HepG2 (cell line): ENCODE data around the gene SIMC1. TPM values are rescaled to one million over a fixed set of nuclear protein-coding genes. Genes with fewer than 3 reads are reported as not detected.
A peak's percentile ranks its signal among the peaks of the same experiment; 100 is the strongest.

Experiments
- ATAC-seq: fragments of 200-7000 bp; cut with Tn5 transposase; 3 replicates; pipeline ENCODE4 v1.9.1; 2020; ENCODE audit warnings: mild to moderate bottlenecking, moderate library complexity
- BruUV-seq: library from RNA; stranded (reverse); fragments of 400-500 nt; replicated peaks from 2 replicates; lab custom pipeline; 2021; lab: Mats Ljungman, UMichigan
- CTCF ChIA-PET: fragments of 300-600 bp; formaldehyde crosslinking; extraction: SDS; loops from one replicate; lab custom pipeline; 2021; ENCODE audit warnings: low total read pairs, inconsistent platforms, low intra/inter-chr PET ratio; lab: Yijun Ruan, JAX
- POLR2A ChIA-PET: fragments of 350-600 bp; sonication (Branson Sonifier 250); formaldehyde crosslinking; loops from one replicate; lab custom pipeline; 2020; ENCODE audit warnings: antibody characterized with exemption, inconsistent platforms; lab: Yijun Ruan, JAX
- DNase-seq: peaks from one replicate; pipeline ENCODE4 v3.0.0-alpha.2; 2015; ENCODE audit warnings: low spot score
- FAIRE-seq: peaks from 3 replicates; lab custom pipeline; 2011; peaks lifted over from hg19 to GRCh38; lab: Jason Lieb, UNC
- H2AFZ ChIP-seq: one replicate; pipeline ENCODE4 v1.6.1; 2011; ENCODE audit warnings: low read length, inconsistent platforms
- H3K27ac ChIP-seq: fragments of 300-600 bp; 3 replicates; pipeline ENCODE4 v1.8.0; 2011; ENCODE audit warnings: mixed run types, mild to moderate bottlenecking, mixed read lengths, low read length, inconsistent platforms; ENCODE audit not compliant: insufficient read depth; ENCODE audit errors: extremely low read length
- H3K27me3 ChIP-seq, 2 experiments: fragments of 200-600 bp in 1 of 2; 2 replicates in 1 of 2; 3 replicates in 1 of 2; pipeline versions ENCODE4 v1.6.0 to v1.8.0; 2011; ENCODE audit warnings: low read length in 2 of 2, mild to moderate bottlenecking in 2 of 2, moderate library complexity in 2 of 2, inconsistent platforms in 1 of 2; ENCODE audit not compliant: insufficient read depth in 2 of 2, control insufficient read depth in 1 of 2
- H3K36me3 ChIP-seq, 2 experiments: fragments of 200-600 bp in 1 of 2; replicated peaks in 1 of 2; 2 replicates in 1 of 2; 3 replicates in 1 of 2; pipeline versions ENCODE4 v1.5.1 to v1.8.0; 2011; ENCODE audit warnings: low read length in 2 of 2, inconsistent platforms in 1 of 2; ENCODE audit not compliant: insufficient read depth in 2 of 2, control insufficient read depth in 1 of 2
- H3K4me1 ChIP-seq: 2 replicates; pipeline ENCODE4 v1.5.1; 2012; ENCODE audit warnings: low read length, inconsistent platforms; ENCODE audit not compliant: insufficient read depth
- H3K4me2 ChIP-seq: 2 replicates; pipeline ENCODE4 v1.6.0; 2011; ENCODE audit warnings: low read depth, low read length, inconsistent platforms
- H3K4me3 ChIP-seq, 3 experiments: fragments of 200-600 bp in 1 of 3; sonication (generic), shearing (Covaris generic) in 1 of 3; replicated peaks in 1 of 3; 2 replicates each; pipeline ENCODE4 v1.5.1; 2011 to 2016; ENCODE audit warnings: low read length in 3 of 3, inconsistent platforms in 2 of 3, low read depth in 2 of 3, mild to moderate bottlenecking in 2 of 3, control low read depth in 1 of 3, mixed read lengths in 1 of 3; ENCODE audit not compliant: insufficient read depth in 1 of 3
- H3K79me2 ChIP-seq: one replicate; pipeline ENCODE4 v1.6.1; 2011; ENCODE audit warnings: low read length, inconsistent platforms; ENCODE audit not compliant: insufficient read depth
- H3K9ac ChIP-seq: 2 replicates; pipeline ENCODE4 v1.6.0; 2011; ENCODE audit warnings: mild to moderate bottlenecking, low read depth, low read length, inconsistent platforms; ENCODE audit not compliant: insufficient read depth
- H3K9me3 ChIP-seq: 2 replicates; pipeline ENCODE4 v1.5.1; 2012; ENCODE audit warnings: mild to moderate bottlenecking, low read length
- H4K20me1 ChIP-seq: 2 replicates; pipeline ENCODE4 v1.6.0; 2011; ENCODE audit warnings: inconsistent platforms, mild to moderate bottlenecking, low read length, moderate library complexity; ENCODE audit not compliant: insufficient read depth
- ARNT ChIP-seq: fragments of 450-650 bp; IDR thresholded peaks from 2 replicates; pipeline ENCODE4 v1.6.1; 2017
- ATF7 ChIP-seq, 2 experiments: fragments of 450-650 bp in 1 of 2; sonication (generic) in 1 of 2; formaldehyde crosslinking in 1 of 2; IDR thresholded peaks; 2 replicates each; pipeline versions ENCODE4 v1.4.0 to v1.6.1; 2016 to 2020; ENCODE audit warnings: antibody characterized with exemption in 1 of 2, mild to moderate bottlenecking in 1 of 2, missing genetic modification reagents in 1 of 2
- ATF7-NPFF ChIP-seq: sonication (generic); formaldehyde crosslinking; IDR thresholded peaks from 2 replicates; pipeline ENCODE4 v1.8.1; 2023; ENCODE audit warnings: mild to moderate bottlenecking, low read depth, missing genetic modification reagents, moderate library complexity
- ESRRA ChIP-seq: sonication (generic); formaldehyde crosslinking; IDR thresholded peaks from 2 replicates; pipeline ENCODE4 v1.5.1; 2020; ENCODE audit warnings: mild to moderate bottlenecking, low read depth, missing genetic modification reagents
- FIP1L1 ChIP-seq: fragments of 200-400 bp; formaldehyde crosslinking; IDR thresholded peaks from 2 replicates; pipeline ENCODE4 v1.6.1; 2018; ENCODE audit warnings: low read depth, mild to moderate bottlenecking, low read length, moderate library complexity, borderline replicate concordance; ENCODE audit not compliant: insufficient read depth
- GATA4 ChIP-seq: sonication (generic); IDR thresholded peaks from 2 replicates; pipeline ENCODE4 v1.6.1; 2016; ENCODE audit warnings: antibody characterized with exemption, low read depth, borderline replicate concordance
- IKZF1 ChIP-seq: fragments of 450-650 bp; IDR thresholded peaks from 2 replicates; pipeline ENCODE4 v1.7.1; 2016
- MIXL1 ChIP-seq: IDR thresholded peaks from 2 replicates; pipeline ENCODE4 v1.6.1; 2016
- NR2C2 ChIP-seq: sonication (generic); formaldehyde crosslinking; IDR thresholded peaks from 2 replicates; pipeline ENCODE4 v1.4.0; 2020; ENCODE audit warnings: missing genetic modification reagents, mild to moderate bottlenecking, moderate library complexity, borderline replicate concordance
- NR2F6 ChIP-seq, 2 experiments: IDR thresholded peaks; 2 replicates each; pipeline ENCODE4 v1.6.1; 2016; ENCODE audit warnings: antibody characterized with exemption in 1 of 2, mild to moderate bottlenecking in 1 of 2
- REPIN1 ChIP-seq: sonication (generic); formaldehyde crosslinking; IDR thresholded peaks from 2 replicates; pipeline ENCODE4 v1.8.0; 2022; ENCODE audit warnings: missing genetic modification reagents, low read depth, mild to moderate bottlenecking, borderline replicate concordance
- SAP130 ChIP-seq: IDR thresholded peaks from 2 replicates; pipeline ENCODE4 v1.6.1; 2016; ENCODE audit warnings: low read depth
- SRY ChIP-seq: sonication (generic); formaldehyde crosslinking; IDR thresholded peaks from 2 replicates; pipeline ENCODE4 v1.8.0; 2022; ENCODE audit warnings: mild to moderate bottlenecking, missing genetic modification reagents
- ZBTB7A ChIP-seq: sonication (generic); formaldehyde crosslinking; IDR thresholded peaks from 2 replicates; pipeline ENCODE4 v1.8.0; 2022; ENCODE audit warnings: mild to moderate bottlenecking, missing genetic modification reagents
- ZNF468 ChIP-seq: sonication (generic); formaldehyde crosslinking; IDR thresholded peaks from 2 replicates; pipeline ENCODE4 v1.8.0; 2022; ENCODE audit warnings: mild to moderate bottlenecking, moderate library complexity, missing genetic modification reagents
- ZNF567 ChIP-seq: sonication (generic); formaldehyde crosslinking; IDR thresholded peaks from 2 replicates; pipeline ENCODE4 v1.8.1; 2023; ENCODE audit warnings: mild to moderate bottlenecking, missing genetic modification reagents, borderline replicate concordance
- ZNF616 ChIP-seq: sonication (generic); formaldehyde crosslinking; IDR thresholded peaks from 2 replicates; pipeline ENCODE4 v1.5.0; 2020; ENCODE audit warnings: low read depth, mild to moderate bottlenecking, missing genetic modification reagents
- ZNF749 ChIP-seq: sonication (generic); formaldehyde crosslinking; IDR thresholded peaks from 2 replicates; pipeline ENCODE4 v1.8.0; 2022; ENCODE audit warnings: mild to moderate bottlenecking, missing genetic modification reagents, moderate library complexity, borderline replicate concordance
- ZNF850 ChIP-seq: sonication (generic); formaldehyde crosslinking; conservative IDR thresholded peaks from 2 replicates; pipeline ENCODE4 v1.9.0; 2021; ENCODE audit warnings: mild to moderate bottlenecking, missing genetic modification reagents
- WGBS: methylation state at CpG from one replicate; pipeline ENCODE4 v1.1.6; 2017; ENCODE audit warnings: low lambda C conversion rate; 5-methylcytosine and 5-hydroxymethylcytosine counted together
- in situ Hi-C: cut with HindIII; loops from 2 replicates; pipeline ENCODE4 v1.10.0; 2017; ENCODE audit warnings: low pct_unique_long_range_greater_than_20kb; ENCODE audit not compliant: extremely low pct_ligation_motif_present
- intact Hi-C: fragments of 100-400 bp; cut with micrococcal nuclease; formaldehyde crosslinking; loops from one replicate; pipeline ENCODE4 v1.10.0; 2022; ENCODE audit not compliant: unreplicated experiment
- polyA plus RNA-seq, 8 experiments: library from polyadenylated mRNA; depleted of rRNA in 3 of 8; stranded (reverse) in 7 of 8; unstranded in 1 of 8; fragments of >200 nt; fragmentation: Illumina TruSeq in 4 of 8; extraction: Trizol in 4 of 8; gene quantifications; 2 replicates each; pipeline versions ENCODE4 v1.2.1 to v1.2.3, GENCODE V29; 2011 to 2016; ENCODE audit warnings: low read depth in 4 of 8, missing spikeins in 1 of 8, mixed read lengths in 1 of 8; ENCODE audit not compliant: insufficient read depth in 1 of 8
- total RNA-seq, 5 experiments: library from RNA; depleted of rRNA; stranded (reverse); fragments of >200 nt; fragmentation: Illumina TruSeq; extraction: Trizol; gene quantifications; 2 replicates each; pipeline ENCODE4 v1.2.3, GENCODE V29; 2016; ENCODE audit warnings: low read depth in 1 of 5
- TF ChIP-seq, protein P1 (sequence below): IDR thresholded peaks from 2 replicates; pipeline ENCODE4 v1.4.0; 2020; ENCODE audit warnings: mild to moderate bottlenecking, missing genetic modification reagents

The SIMC1 gene
- total and polyA plus RNA-seq, 2 of the 13 experiments (the other 11 are each of a cell fraction or from before 2014, with no cell fraction given), result 5.4 to 6.8 TPM

DNA sequence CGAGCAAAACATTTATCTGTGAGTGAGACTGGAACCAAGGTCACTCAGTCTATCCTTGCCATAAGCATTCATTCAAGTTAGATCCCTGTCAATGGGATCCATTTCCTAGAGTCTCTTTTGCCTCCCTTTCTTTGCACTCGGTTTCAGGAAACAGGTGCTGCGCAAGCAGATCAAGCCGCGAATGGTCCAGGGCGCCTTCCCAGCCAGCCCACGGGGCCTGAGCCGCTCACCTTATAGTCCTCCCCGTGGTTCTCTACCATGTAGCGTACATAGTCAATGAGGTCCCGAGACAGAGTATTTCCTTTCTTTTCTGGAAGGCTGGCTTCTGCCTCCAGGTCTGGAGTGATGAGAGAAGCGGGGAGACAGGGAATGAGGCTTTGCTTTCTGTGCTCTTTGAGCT lies 146.8 kb downstream of the SIMC1 start (continued):
- TF ChIP-seq, protein P1, sequence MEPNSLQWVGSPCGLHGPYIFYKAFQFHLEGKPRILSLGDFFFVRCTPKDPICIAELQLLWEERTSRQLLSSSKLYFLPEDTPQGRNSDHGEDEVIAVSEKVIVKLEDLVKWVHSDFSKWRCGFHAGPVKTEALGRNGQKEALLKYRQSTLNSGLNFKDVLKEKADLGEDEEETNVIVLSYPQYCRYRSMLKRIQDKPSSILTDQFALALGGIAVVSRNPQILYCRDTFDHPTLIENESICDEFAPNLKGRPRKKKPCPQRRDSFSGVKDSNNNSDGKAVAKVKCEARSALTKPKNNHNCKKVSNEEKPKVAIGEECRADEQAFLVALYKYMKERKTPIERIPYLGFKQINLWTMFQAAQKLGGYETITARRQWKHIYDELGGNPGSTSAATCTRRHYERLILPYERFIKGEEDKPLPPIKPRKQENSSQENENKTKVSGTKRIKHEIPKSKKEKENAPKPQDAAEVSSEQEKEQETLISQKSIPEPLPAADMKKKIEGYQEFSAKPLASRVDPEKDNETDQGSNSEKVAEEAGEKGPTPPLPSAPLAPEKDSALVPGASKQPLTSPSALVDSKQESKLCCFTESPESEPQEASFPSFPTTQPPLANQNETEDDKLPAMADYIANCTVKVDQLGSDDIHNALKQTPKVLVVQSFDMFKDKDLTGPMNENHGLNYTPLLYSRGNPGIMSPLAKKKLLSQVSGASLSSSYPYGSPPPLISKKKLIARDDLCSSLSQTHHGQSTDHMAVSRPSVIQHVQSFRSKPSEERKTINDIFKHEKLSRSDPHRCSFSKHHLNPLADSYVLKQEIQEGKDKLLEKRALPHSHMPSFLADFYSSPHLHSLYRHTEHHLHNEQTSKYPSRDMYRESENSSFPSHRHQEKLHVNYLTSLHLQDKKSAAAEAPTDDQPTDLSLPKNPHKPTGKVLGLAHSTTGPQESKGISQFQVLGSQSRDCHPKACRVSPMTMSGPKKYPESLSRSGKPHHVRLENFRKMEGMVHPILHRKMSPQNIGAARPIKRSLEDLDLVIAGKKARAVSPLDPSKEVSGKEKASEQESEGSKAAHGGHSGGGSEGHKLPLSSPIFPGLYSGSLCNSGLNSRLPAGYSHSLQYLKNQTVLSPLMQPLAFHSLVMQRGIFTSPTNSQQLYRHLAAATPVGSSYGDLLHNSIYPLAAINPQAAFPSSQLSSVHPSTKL (CRISPR knock-in tag), result no peak
- no peak for TF ChIP-seq ZNF749 (CRISPR knock-in tag)
- TF ChIP-seq ZNF616, result no peak
- no peak for TF ChIP-seq REPIN1 (CRISPR knock-in tag)
- no peak for TF ChIP-seq ZBTB7A (CRISPR knock-in tag)
- no peak for TF ChIP-seq GATA4
- no peak for TF ChIP-seq MIXL1 (CRISPR knock-in tag)
- TF ChIP-seq ZNF850, result no peak
- TF ChIP-seq IKZF1, result no peak
- no peak for TF ChIP-seq ARNT

DNA sequence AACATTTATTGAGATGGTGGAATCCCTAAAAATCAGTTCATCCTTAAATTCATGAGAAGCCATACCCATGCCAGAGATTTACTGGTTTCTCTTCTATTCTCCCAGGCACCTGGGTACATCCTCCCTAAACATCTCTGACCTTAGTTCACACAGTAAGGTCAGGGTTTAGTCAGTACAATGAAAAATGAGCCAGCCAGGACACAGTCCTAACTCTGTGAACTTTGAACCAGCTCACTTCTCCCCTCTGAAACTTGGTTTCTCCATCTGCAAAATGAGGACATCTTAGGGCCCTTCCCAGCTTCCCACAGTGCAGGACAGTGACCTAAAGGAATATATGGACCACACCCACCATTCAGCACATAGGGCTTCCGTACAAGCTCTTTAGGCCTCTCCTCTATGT lies 148.3 kb downstream of the SIMC1 start:
- 33% methylated on average over 1 of the region's 1 CpG for WGBS
- peak overlapping the region; percentile 89 for H3K4me2 ChIP-seq
- ChIA-PET CTCF (no interaction called here), POLR2A (interaction anchor here (0.7 to 1.1 kb wide), 3 partner anchors 14 to 159 kb away, joined by 3 to 7 read pairs (median 3); partner anchors contain the start of gene KIAA1191)
- no peaks in the 10 kb centered on the region for H3K9me3 ChIP-seq
- peak overlapping the region; percentile 7 for H3K27ac ChIP-seq
- in situ Hi-C loops (no loop called here), intact Hi-C loops (no loop called here)
- DNase-seq (no peak), ATAC-seq (no peak), FAIRE-seq (peak; percentile 63)
- BruUV-seq, result no TSS peak
- peaks cover 18 to 49% of the 10 kb centered on the region in 2 experiments for H3K36me3 ChIP-seq
- peaks cover 11% of the 10 kb centered on the region; the same call in 1 of the 2 replicates for H4K20me1 ChIP-seq
- H3K9ac ChIP-seq, result peak overlapping the region; percentile 97
- H3K4me1 ChIP-seq, result peaks cover 31% of the 10 kb centered on the region
- H3K4me3 ChIP-seq, result peak overlapping the region; percentile 71 to 93 (median 92); a peak in 5 of 6 replicates
- H3K27me3 ChIP-seq, result no peaks in the 10 kb centered on the region; a peak in 1 of 5 replicates
- no peak overlapping the region for H2AFZ ChIP-seq
- H3K79me2 ChIP-seq, result peaks cover 42% of the 10 kb centered on the region
- TF ChIP-seq ATF7-NPFF (CRISPR knock-in tag), result no peak
- no peak for TF ChIP-seq SRY (CRISPR knock-in tag)
- no peak for TF ChIP-seq ZNF567 (CRISPR knock-in tag)
- 0 out of 2 replicates have a peak, but pooled peaks have one; percentile 22 for TF ChIP-seq NR2F6 (IDR thresholded peaks at IDR 0.05)
- TF ChIP-seq NR2F6 (CRISPR knock-in tag; IDR thresholded peaks at IDR 0.05), result no peak
- TF ChIP-seq FIP1L1, result no peak
- TF ChIP-seq ZNF468 (CRISPR knock-in tag), result no peak
- 0 out of 2 replicates have a peak, but pooled peaks have one; percentile 55 for TF ChIP-seq ESRRA (CRISPR knock-in tag)
- TF ChIP-seq ATF7 (IDR thresholded peaks at IDR 0.05), result no peak
- TF ChIP-seq ATF7 (CRISPR knock-in tag; IDR thresholded peaks at IDR 0.05), result no peak
- TF ChIP-seq NR2C2 (CRISPR knock-in tag), result 0 out of 2 replicates have a peak, but pooled peaks have one; percentile 15
- 0 out of 2 replicates have a peak, but pooled peaks have one; percentile 1 for TF ChIP-seq SAP130 (CRISPR knock-in tag)
